Fibroblast of skin of scalp (primary cell): Measurements from ENCODE around the gene ITGA8.
"Not testable (repeated sequence)": the region's sequence is repeated elsewhere in the genome, so short reads cannot be mapped to it uniquely, and the experiment has no call there.

Experiments
- DNase-seq: peaks from one replicate; pipeline ENCODE4 v3.0.0-alpha.2; 2013

The ITGA8 gene

DNA sequence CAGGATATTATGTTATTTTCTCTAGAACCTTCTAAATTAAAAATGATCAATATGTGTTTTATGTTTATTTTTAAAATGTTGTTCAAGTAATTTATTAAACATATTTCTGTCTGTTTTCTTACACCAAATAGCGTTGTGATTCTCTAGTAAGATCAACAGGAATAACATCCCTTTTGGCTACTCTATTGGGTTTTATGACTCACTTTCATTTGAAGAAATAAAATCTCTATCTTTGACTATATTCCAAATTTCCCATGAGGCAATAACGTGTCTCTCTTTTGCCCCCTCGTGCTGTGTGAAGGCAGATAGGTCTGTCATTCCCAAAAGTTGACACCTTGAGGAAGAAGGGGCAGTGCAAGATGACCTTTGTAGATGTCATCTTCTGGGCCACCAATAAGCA lies 40.9 kb downstream of the ITGA8 start:
- DNase-seq, result no peak

- DNase-seq, result no peak
Measured at GRCh38 chr10:15672469-15672868, 47.3 kb downstream of the ITGA8 start.

- no peak for DNase-seq
Measured at GRCh38 chr10:15670880-15671279, 48.8 kb downstream of the ITGA8 start.

DNA sequence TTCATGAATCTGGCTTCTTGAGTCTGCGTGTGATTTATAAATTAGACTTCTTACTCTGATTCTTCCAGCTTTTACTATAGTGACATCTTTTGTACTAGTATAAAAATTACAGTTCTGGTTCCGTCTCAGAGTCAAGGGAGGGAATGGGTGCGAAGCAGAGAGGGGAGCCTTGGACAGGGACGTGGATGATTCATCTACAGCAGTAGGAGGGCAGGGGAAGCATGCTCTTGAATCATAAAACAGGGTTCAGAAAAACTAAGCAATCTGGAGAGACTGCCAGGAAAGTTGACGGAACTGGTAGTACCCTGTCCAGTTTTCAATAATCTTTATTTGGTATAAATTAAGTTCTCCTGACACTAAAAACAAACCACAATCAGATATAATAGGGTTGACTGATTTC lies 58.1 kb downstream of the ITGA8 start:
- peak; percentile 37 for DNase-seq

DNA sequence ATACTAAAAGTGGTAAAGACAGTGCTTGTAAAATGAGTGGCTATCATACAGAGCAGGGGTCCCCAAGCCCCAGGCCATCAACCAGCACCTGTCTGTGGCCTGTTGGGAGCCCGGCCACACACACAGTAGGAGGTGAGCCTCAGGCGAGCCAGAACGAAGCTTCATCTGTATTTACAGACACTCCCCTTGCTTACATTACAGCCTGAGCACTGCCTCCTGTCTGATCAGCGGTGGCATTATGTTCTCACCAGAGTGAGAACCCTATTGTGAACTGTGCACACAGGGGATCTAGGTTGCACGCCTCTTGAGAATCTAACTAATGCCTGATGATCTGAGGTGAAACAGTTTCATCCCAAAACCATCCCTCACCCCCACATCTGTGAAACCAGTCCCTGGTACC lies 58.7 kb downstream of the ITGA8 start:
- no peak for DNase-seq

- DNase-seq, result no peak
Measured at GRCh38 chr10:15658069-15658702, 61.5 kb downstream of the ITGA8 start.

DNA sequence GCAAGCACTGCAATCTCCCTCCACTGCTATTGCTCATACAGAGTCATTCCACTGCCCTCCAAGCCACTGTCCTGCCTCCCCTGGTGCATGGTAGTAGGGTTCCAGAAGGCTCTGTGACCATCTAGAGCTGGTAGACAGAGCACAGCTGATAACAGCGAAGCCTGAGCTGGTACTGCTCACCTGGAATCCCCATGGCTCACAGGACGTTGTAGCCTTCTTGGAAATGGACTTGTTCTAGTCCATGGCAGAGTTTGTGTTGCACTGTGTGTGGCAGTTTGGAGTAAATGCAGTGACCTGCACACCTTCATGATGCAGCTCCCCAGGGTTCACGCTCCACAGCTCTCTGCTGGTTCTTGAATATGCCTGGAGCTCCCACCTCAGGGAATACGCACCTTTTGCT lies 67.0 kb downstream of the ITGA8 start:
- DNase-seq, result no peak

GRCh38 chr10:15652117-15652516 lies 67.6 kb downstream of the ITGA8 start:
- peak; percentile 73 for DNase-seq

GRCh38 chr10:15651175-15651574 lies 68.5 kb downstream of the ITGA8 start:
- no peak for DNase-seq

- peak; percentile 72 for DNase-seq
Measured at GRCh38 chr10:15642095-15642494, 77.6 kb downstream of the ITGA8 start.

DNA sequence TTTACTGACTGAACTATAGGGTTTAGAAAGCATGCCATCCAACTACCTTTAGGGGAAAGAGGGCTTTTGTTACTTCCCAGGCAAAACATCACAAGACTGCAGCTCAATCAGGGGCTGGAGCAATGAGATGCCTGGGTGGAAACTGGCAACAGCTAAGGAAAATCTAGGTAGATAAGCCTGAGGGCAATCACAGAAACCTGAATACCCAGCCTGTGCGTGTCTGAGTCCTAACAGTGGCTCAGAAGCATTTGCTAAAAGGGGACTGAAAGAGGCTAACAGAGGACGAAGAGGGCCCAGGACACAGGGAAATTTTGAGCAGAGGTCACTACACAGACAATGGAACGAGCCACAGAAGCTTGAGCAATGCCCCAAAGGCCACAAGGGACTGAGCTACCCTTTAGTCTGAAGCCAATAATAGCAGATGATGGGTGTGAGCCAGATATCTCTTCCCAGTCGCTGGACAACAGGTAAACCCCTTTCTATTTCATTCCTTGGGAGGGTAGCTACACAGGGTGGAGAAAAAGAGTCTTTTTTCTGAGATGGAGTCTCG lies 79.1 kb downstream of the ITGA8 start:
- no peak for DNase-seq

- no peak for DNase-seq
Measured at GRCh38 chr10:15636446-15636845, 83.3 kb downstream of the ITGA8 start.

- DNase-seq, result peak; percentile 37
Measured at GRCh38 chr10:15632456-15633091, 87.1 kb downstream of the ITGA8 start.

GRCh38 chr10:15631205-15631604 lies 88.5 kb downstream of the ITGA8 start:
- not testable (repeated sequence) for DNase-seq

GRCh38 chr10:15630353-15630752 lies 89.4 kb downstream of the ITGA8 start:
- no peak for DNase-seq

- DNase-seq, result no peak
Measured at GRCh38 chr10:15627617-15628196, 92.0 kb downstream of the ITGA8 start.

DNA sequence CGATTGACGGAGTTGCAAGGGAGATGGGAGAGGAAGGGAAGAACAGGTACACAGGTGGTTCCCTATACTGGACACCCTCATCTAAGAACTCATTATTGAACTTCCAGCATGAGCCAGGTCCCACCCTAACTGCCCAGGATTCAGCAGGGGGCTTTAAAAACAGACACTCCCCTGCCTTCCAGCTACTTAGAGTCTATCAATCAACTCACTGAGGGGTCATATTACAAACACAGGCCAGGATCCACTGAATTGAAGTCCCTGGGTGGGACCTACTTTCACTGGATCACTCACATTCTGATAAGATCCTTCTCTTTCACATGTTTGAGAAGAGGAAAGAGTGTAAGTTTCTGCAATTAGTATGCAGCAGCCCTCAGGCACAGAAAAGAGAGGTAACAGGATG lies 92.8 kb downstream of the ITGA8 start:
- no peak for DNase-seq

- no peak for DNase-seq
Measured at GRCh38 chr10:15625261-15625660, 94.5 kb downstream of the ITGA8 start.

- DNase-seq, result peak; percentile 79
Measured at GRCh38 chr10:15624401-15625196, 95.1 kb downstream of the ITGA8 start.

DNA sequence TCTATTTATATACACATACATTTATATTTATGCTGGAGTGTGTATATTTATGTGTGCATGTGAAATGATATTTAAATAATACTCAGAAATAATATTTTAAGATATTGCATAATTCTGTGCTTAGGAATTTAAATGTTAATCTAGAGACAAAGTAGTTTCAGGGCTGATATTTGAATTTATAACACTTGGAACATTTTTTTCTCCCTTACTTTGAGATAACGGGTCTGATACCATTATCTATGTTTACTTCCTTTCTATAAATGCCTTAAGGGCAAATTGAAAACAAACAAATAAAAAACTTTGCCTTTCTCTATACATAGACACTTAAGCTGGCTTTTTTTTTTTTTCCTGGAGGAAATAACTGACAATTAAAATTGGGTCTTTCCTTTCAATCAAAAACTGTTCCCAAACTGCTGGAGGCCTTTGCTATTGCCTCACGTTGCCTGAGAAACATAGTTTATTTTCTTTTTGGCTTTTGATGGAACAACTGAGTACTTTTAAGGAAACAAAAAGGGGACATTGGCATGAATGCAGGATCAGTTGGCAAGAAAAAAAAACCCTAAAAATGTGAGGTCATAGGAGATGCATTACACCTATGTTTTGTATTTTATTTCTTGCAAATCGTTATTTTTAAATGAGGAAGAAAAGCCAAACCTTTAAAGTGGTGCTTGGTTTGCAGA lies 98.7 kb downstream of the ITGA8 start:
- DNase-seq, result no peak

DNA sequence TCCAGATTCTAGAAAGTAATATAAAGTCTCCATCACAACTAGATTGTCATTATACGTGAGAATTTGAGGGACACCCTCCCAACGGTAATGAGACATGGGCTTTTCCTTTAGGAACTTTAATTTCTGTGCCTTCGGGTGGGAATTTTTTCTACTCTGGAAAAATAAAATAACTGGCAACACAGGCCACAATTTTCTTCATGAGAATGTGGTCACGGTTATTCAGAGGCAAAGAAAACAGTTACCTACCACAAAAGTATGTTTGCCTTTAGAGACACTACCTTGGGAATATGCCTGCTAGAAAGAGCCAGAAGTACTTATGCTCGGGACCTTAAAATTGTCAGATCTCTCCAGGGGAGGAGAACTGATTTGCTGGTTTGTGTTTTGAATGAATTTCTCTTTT lies 99.4 kb downstream of the ITGA8 start:
- no peak for DNase-seq

GRCh38 chr10:15609246-15609645 lies 110.5 kb downstream of the ITGA8 start:
- DNase-seq, result peak; percentile 90

GRCh38 chr10:15606377-15606776 lies 113.3 kb downstream of the ITGA8 start:
- no peak for DNase-seq
